H1 (cell line): Measurements from ENCODE around the gene JPT2. TPM values are rescaled to one million over a fixed set of nuclear protein-coding genes. Genes with fewer than 3 reads are reported as not detected.

Source experiments
- CTBP2 ChIP-seq: IDR thresholded peaks from 2 replicates; pipeline ENCODE4 v1.7.0; 2011; ENCODE audit warnings: borderline replicate concordance, mild to moderate bottlenecking, moderate library complexity, mixed read lengths, low read length; ENCODE audit not compliant: insufficient read depth, insufficient read length
- EGR1 ChIP-seq: IDR thresholded peaks from 2 replicates; pipeline ENCODE4 v1.6.1; 2011; ENCODE audit warnings: low read depth, low read length, borderline replicate concordance
- FOSL1 ChIP-seq: IDR thresholded peaks from 2 replicates; pipeline ENCODE4 v1.6.1; 2011; ENCODE audit warnings: mild to moderate bottlenecking, low read depth, low read length, moderate library complexity; ENCODE audit not compliant: insufficient read depth
- HDAC2 ChIP-seq, 2 experiments: fragments of 300-600 bp in 1 of 2; sonication (generic) in 1 of 2; IDR thresholded peaks; 2 replicates each; pipeline ENCODE4 v1.6.1; 2011 to 2012; ENCODE audit warnings: low read depth in 2 of 2, low read length in 2 of 2, mild to moderate bottlenecking in 2 of 2, moderate library complexity in 2 of 2, borderline replicate concordance in 1 of 2, inconsistent platforms in 1 of 2
- PHF8 ChIP-seq: fragments of 200-600 bp; sonication (generic); conservative IDR thresholded peaks from 2 replicates; pipeline ENCODE4 v1.7.1; 2012; ENCODE audit warnings: low read depth, mild to moderate bottlenecking, inconsistent platforms, low read length, moderate library complexity
- RFX5 ChIP-seq: IDR thresholded peaks from 2 replicates; pipeline ENCODE4 v1.6.1; 2011; ENCODE audit warnings: low read depth, low read length, improper control_type of control experiment, borderline replicate concordance
- SP4 ChIP-seq: IDR thresholded peaks from 2 replicates; pipeline ENCODE4 v1.6.1; 2012; ENCODE audit warnings: low read length, inconsistent platforms
- polyA plus RNA-seq, 7 experiments: library from polyadenylated mRNA; depleted of rRNA in 3 of 7; stranded (reverse) in 5 of 7; unstranded in 2 of 7; fragments of >200 nt in 5 of 7; fragments of 200-250 nt in 2 of 7; gene quantifications; 1 replicate in 5 of 7; 2 replicates in 1 of 7; 4 replicates in 1 of 7; pipeline versions ENCODE4 v1.2.1 to v1.2.3, GENCODE V29; 2011 to 2013; ENCODE audit warnings: missing spikeins in 2 of 7, mixed read lengths in 2 of 7
- total RNA-seq: library from RNA; stranded (reverse); fragmentation: NEBNext Ultra II Directional; extraction: Animal tissue kit (Norgen Biotek cat#: 25700); gene quantifications from 2 replicates; pipeline ENCODE4 v1.2.1, GENCODE V29; 2021
- TF ChIP-seq, protein P1 (sequence below): fragments of 300-600 bp; sonication (generic); IDR thresholded peaks from 2 replicates; pipeline ENCODE4 v1.7.1; 2012; ENCODE audit warnings: low read length, moderate library complexity, mild to moderate bottlenecking, inconsistent platforms; ENCODE audit not compliant: insufficient replicate concordance
- TF ChIP-seq, protein P2 (sequence below): IDR thresholded peaks from 2 replicates; pipeline ENCODE4 v1.6.1; 2011; ENCODE audit warnings: low read depth, mild to moderate bottlenecking, low read length; ENCODE audit not compliant: insufficient read depth

Gene JPT2
- total and polyA plus RNA-seq, 2 of the 8 experiments (the other 6 are each of a cell fraction or from before 2014, with no cell fraction given): 67.6 to 197 TPM

DNA sequence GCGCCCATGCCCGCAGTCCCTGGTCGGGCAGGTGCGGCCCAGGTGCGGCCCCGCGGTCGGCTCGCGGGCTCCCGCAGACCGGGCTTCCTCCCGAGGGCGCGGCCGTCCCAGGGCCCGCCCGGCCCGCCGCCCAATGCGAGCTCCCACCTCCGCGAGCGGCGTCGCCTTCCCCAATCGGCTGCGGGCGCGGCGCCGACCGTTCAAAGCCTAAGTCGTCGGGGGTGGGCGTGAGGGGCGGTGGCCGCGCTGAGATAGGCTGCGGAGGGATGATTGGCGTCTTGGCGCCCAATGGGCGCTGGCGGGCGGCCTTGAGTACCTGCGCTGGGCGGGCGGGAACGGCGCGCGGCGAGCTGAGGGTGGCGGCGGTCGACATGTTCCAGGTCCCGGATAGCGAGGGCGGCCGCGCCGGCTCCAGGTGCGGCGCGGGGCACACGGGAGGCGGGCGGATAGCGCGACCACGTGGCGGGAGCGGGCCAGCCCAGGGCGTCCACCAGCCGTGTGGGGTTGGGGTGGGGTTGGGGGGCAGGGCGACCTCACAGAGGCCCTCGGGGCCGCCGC, at the start of gene JPT2 (continued):
- TF ChIP-seq, protein P1, sequence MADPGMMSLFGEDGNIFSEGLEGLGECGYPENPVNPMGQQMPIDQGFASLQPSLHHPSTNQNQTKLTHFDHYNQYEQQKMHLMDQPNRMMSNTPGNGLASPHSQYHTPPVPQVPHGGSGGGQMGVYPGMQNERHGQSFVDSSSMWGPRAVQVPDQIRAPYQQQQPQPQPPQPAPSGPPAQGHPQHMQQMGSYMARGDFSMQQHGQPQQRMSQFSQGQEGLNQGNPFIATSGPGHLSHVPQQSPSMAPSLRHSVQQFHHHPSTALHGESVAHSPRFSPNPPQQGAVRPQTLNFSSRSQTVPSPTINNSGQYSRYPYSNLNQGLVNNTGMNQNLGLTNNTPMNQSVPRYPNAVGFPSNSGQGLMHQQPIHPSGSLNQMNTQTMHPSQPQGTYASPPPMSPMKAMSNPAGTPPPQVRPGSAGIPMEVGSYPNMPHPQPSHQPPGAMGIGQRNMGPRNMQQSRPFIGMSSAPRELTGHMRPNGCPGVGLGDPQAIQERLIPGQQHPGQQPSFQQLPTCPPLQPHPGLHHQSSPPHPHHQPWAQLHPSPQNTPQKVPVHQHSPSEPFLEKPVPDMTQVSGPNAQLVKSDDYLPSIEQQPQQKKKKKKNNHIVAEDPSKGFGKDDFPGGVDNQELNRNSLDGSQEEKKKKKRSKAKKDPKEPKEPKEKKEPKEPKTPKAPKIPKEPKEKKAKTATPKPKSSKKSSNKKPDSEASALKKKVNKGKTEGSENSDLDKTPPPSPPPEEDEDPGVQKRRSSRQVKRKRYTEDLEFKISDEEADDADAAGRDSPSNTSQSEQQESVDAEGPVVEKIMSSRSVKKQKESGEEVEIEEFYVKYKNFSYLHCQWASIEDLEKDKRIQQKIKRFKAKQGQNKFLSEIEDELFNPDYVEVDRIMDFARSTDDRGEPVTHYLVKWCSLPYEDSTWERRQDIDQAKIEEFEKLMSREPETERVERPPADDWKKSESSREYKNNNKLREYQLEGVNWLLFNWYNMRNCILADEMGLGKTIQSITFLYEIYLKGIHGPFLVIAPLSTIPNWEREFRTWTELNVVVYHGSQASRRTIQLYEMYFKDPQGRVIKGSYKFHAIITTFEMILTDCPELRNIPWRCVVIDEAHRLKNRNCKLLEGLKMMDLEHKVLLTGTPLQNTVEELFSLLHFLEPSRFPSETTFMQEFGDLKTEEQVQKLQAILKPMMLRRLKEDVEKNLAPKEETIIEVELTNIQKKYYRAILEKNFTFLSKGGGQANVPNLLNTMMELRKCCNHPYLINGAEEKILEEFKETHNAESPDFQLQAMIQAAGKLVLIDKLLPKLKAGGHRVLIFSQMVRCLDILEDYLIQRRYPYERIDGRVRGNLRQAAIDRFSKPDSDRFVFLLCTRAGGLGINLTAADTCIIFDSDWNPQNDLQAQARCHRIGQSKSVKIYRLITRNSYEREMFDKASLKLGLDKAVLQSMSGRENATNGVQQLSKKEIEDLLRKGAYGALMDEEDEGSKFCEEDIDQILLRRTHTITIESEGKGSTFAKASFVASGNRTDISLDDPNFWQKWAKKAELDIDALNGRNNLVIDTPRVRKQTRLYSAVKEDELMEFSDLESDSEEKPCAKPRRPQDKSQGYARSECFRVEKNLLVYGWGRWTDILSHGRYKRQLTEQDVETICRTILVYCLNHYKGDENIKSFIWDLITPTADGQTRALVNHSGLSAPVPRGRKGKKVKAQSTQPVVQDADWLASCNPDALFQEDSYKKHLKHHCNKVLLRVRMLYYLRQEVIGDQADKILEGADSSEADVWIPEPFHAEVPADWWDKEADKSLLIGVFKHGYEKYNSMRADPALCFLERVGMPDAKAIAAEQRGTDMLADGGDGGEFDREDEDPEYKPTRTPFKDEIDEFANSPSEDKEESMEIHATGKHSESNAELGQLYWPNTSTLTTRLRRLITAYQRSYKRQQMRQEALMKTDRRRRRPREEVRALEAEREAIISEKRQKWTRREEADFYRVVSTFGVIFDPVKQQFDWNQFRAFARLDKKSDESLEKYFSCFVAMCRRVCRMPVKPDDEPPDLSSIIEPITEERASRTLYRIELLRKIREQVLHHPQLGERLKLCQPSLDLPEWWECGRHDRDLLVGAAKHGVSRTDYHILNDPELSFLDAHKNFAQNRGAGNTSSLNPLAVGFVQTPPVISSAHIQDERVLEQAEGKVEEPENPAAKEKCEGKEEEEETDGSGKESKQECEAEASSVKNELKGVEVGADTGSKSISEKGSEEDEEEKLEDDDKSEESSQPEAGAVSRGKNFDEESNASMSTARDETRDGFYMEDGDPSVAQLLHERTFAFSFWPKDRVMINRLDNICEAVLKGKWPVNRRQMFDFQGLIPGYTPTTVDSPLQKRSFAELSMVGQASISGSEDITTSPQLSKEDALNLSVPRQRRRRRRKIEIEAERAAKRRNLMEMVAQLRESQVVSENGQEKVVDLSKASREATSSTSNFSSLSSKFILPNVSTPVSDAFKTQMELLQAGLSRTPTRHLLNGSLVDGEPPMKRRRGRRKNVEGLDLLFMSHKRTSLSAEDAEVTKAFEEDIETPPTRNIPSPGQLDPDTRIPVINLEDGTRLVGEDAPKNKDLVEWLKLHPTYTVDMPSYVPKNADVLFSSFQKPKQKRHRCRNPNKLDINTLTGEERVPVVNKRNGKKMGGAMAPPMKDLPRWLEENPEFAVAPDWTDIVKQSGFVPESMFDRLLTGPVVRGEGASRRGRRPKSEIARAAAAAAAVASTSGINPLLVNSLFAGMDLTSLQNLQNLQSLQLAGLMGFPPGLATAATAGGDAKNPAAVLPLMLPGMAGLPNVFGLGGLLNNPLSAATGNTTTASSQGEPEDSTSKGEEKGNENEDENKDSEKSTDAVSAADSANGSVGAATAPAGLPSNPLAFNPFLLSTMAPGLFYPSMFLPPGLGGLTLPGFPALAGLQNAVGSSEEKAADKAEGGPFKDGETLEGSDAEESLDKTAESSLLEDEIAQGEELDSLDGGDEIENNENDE: no peak
- TF ChIP-seq PHF8: peak; percentile 67; the same call in 1 of the 2 replicates
- TF ChIP-seq SP4: peak; percentile 87
- TF ChIP-seq, protein P2, sequence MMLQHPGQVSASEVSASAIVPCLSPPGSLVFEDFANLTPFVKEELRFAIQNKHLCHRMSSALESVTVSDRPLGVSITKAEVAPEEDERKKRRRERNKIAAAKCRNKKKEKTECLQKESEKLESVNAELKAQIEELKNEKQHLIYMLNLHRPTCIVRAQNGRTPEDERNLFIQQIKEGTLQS: no peak
- no peak for TF ChIP-seq FOSL1
- TF ChIP-seq RFX5: no peak
- TF ChIP-seq CTBP2: no peak
- TF ChIP-seq EGR1: no peak
- no peak for TF ChIP-seq HDAC2 (IDR thresholded peaks at IDR 0.05; ENCODE audit: borderline replicate concordance in 1 of 2, low read depth in 2 of 2, low read length in 2 of 2)
